ENCODE results near the gene KRTAP13-1.

The KRTAP13-1 gene, protein sequence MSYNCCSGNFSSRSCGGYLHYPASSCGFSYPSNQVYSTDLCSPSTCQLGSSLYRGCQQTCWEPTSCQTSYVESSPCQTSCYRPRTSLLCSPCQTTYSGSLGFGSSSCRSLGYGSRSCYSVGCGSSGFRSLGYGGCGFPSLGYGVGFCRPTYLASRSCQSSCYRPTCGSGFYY

DNA sequence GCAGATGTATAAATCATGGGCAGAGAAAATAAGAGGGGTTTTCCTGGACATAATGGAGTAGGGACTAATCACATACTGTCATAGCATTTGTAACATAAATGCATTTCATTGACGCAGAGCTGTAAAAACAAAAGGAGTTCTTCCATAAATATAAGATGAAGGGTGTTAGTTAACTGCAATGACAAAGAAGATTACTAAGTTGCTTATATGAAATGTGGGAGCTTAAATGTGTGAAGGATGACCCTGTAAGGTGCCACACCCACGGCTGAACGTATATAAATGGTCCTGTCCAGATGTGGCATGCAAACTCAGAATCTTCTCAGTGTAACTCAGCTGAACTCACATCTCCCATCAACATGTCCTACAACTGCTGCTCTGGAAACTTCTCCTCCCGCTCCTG is at the start of gene KRTAP13-1:
TSS of gene KRTAP13-1 (plus strand) at position 301 of the 400 bp plus-strand sequence. CDS start at position 357, 56 bp downstream.
- ChIA-PET POLR2A (ENCODE audit: low non-redundant PET) (no interaction called here), CTCF (interaction anchor here (0.6 kb wide), 1 partner anchor 422 kb away, joined by 3 read pairs; no protein-coding TSS in a partner anchor)
- TF ChIP-seq, protein P1, sequence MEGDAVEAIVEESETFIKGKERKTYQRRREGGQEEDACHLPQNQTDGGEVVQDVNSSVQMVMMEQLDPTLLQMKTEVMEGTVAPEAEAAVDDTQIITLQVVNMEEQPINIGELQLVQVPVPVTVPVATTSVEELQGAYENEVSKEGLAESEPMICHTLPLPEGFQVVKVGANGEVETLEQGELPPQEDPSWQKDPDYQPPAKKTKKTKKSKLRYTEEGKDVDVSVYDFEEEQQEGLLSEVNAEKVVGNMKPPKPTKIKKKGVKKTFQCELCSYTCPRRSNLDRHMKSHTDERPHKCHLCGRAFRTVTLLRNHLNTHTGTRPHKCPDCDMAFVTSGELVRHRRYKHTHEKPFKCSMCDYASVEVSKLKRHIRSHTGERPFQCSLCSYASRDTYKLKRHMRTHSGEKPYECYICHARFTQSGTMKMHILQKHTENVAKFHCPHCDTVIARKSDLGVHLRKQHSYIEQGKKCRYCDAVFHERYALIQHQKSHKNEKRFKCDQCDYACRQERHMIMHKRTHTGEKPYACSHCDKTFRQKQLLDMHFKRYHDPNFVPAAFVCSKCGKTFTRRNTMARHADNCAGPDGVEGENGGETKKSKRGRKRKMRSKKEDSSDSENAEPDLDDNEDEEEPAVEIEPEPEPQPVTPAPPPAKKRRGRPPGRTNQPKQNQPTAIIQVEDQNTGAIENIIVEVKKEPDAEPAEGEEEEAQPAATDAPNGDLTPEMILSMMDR (conservative IDR thresholded peaks at IDR 0.05; ENCODE audit: low read depth): no peak
- no peak for DNase-seq (ENCODE audit: low spot score)
- no peak within 1 kb of the TSS for H3K27ac ChIP-seq

DNA sequence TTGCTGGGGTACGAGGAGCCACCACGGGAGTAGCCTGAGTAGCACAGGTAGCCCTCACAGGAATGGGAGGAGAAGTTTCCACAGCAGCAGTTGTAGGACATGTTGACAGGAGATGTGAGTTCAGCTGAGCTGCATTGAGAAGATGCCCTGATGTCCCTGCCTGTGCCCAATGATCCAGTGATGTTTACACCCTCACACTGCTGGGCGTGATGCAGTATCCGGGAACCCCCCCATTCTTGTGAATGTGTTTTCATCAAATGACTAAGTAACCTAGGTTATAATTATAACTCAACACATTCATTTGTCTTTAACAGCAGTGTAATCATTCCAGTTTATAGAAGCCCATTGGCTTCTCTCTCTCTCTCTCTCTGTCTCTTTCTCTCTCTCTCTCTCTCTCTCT is 47.3 kb upstream of the KRTAP13-1 start, which contains the start of gene KRTAP23-1:
TSS of gene KRTAP23-1 (minus strand) at position 101 of the 400 bp plus-strand sequence. CDS start at position 101, 0 bp downstream.
- CTCF ChIA-PET: no interaction called here
- no peak for DNase-seq (ENCODE audit: low spot score)
- H3K27ac ChIP-seq: no peak within 1 kb of the TSS
- TF ChIP-seq, protein P1 (conservative IDR thresholded peaks at IDR 0.05; ENCODE audit: low read depth): no peak
- POLR2A ChIA-PET (ENCODE audit: low non-redundant PET): no interaction called here

DNA sequence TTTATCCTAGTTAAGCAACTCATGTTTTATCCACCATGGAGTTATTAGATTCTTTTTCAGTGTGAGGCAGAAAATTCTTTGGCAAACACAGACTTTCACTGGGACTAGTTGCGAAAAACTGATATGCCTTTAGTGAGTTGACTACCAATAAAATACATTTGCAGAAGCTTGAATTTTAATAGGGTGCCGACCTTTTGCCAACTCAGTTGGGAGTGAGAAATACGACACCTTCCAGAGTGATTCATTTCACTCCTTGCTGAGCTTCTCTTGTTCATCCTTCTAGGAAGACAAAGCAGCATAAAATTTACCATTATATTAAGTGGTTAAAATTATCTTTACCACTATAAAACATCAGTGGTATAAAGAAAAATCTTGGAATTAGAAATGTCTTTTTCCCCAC is 46.3 kb upstream of the KRTAP13-1 start:
- DNase-seq (ENCODE audit: low spot score): peak; percentile 8
- H3K27ac ChIP-seq: no peak overlapping the region
- POLR2A ChIA-PET (ENCODE audit: low non-redundant PET): no interaction called here
- CTCF ChIA-PET: interaction anchor here (0.7 to 0.9 kb wide), 2 partner anchors 10 to 84 kb away, joined by 3 to 4 read pairs; no protein-coding TSS in a partner anchor
- TF ChIP-seq, protein P1 (conservative IDR thresholded peaks at IDR 0.05; ENCODE audit: low read depth): no peak

DNA sequence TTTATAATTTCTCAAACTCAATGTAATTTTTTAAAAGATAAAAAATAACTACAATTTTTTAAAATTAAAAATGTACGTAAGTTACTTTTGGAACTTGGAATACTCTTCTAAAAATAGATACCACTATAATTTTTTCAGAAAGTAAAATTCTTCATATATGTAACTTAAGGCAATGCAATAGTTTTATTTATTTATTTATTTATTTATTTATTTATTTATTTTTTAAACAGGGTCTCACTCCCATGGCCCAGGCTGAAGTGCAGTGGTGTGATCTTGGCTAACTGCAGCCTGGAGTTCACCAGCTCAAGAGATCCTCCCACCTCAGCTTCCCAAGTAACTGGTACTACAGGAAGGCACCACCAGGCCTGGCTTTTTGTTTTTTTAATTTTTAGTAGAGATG is 44.3 kb upstream of the KRTAP13-1 start:
- TF ChIP-seq, protein P1 (conservative IDR thresholded peaks at IDR 0.05; ENCODE audit: low read depth): no peak
- POLR2A ChIA-PET (ENCODE audit: low non-redundant PET): no interaction called here
- no peak overlapping the region for H3K27ac ChIP-seq
- DNase-seq (ENCODE audit: low spot score): no peak
- CTCF ChIA-PET: no interaction called here

DNA sequence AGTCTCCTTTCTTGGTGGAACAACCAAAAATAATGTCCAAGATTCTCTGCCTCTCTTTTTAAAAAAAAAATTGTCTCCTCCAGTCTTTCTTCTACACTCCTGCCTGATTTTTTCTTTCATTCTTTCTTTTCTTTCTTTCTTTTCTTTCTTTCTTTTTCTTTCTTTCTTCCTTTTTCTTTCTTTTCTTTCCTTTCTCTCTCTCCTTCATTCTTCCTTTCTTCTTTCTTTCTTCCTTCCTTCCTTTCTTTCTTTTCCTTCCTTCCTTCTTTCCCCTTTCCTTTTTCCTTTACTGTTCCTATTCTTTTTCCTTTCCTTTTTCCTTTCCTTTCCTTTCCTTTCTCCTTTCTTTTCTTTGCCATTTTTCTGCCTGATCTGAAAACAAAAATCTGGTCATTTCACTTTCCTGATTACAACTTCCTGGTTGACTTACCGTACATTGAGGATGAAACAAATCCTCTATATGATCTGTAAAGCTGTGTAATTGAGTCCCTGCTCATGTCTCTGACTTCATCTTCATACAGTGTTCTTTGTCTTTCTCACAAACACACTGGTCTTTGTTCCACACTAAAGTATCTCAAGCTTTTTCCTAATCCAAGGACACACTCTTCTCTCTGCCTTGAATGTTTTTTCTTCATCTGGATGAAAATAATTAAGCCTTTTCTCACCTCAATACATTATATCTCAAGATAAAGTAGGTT is 41.4 kb upstream of the KRTAP13-1 start:
- TF ChIP-seq, protein P1 (conservative IDR thresholded peaks at IDR 0.05; ENCODE audit: low read depth): no peak
- H3K27ac ChIP-seq: no peak overlapping the region
- CTCF ChIA-PET: no interaction called here
- POLR2A ChIA-PET (ENCODE audit: low non-redundant PET): no interaction called here
- DNase-seq (ENCODE audit: low spot score): no peak

DNA sequence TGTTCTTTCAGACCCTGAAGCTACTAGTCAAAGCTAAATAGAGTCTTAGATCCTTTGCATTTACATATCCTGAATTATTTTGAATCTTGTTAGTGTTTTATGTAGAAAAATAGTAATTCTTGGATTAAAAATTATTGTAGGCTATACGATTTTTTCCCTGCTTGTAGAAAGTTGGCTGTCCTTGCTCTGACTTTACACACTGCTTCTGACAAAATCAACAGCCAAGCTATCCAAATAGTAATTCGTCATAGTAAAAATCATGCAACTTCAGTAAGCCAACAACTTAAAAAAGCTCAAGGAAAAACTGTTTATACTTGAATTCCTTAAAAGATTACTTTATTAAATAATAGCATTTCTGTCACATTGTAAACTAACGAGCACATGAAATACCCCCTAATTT is 39.9 kb upstream of the KRTAP13-1 start:
- TF ChIP-seq, protein P1 (conservative IDR thresholded peaks at IDR 0.05; ENCODE audit: low read depth): no peak
- ChIA-PET CTCF (no interaction called here), POLR2A (ENCODE audit: low non-redundant PET) (no interaction called here)
- H3K27ac ChIP-seq: no peak overlapping the region
- DNase-seq (ENCODE audit: low spot score): no peak

Data from RWPE1 (cell line).